PC-3 (cell line): ENCODE measurements around the gene MPL. TPM values are rescaled to one million over a fixed set of nuclear protein-coding genes. Genes with fewer than 3 reads are reported as not detected.
A peak's percentile ranks its signal among the peaks of the same experiment; 100 is the strongest.

ENCODE experiments used
- ATAC-seq: fragments of 200-7000 bp; cut with Tn5 transposase; 2 replicates; pipeline ENCODE4 v1.9.1; 2020; ENCODE audit warnings: mild to moderate bottlenecking, moderate library complexity
- Bru-seq: library from RNA; stranded (reverse); fragments of 400-500 nt; gene quantifications from one replicate; lab custom pipeline; 2021; lab: Mats Ljungman, UMichigan
- BruChase-seq, 2 experiments: library from RNA; stranded (reverse); fragments of 400-500 nt; gene quantifications; one replicate each; lab custom pipeline; 2021; lab: Mats Ljungman, UMichigan
- BruUV-seq: library from RNA; stranded (reverse); fragments of 400-500 nt; replicated peaks from 2 replicates; lab custom pipeline; 2021; lab: Mats Ljungman, UMichigan
- CTCF ChIA-PET: fragments of 300-600 bp; sonication (Branson Sonifier 250); formaldehyde crosslinking; loops from one replicate; lab custom pipeline; 2022; ENCODE audit warnings: antibody characterized with exemption; lab: Charles Lee
- POLR2A ChIA-PET: fragments of 300-600 bp; sonication (Branson Sonifier 250); formaldehyde crosslinking; loops from one replicate; lab custom pipeline; 2022; ENCODE audit warnings: antibody characterized with exemption; ENCODE audit not compliant: unreplicated experiment; lab: Charles Lee
- DNase-seq: peaks from one replicate; pipeline ENCODE4 v3.0.0-alpha.2; 2015
- H2AFZ ChIP-seq: fragments of 300-600 bp; sonication (generic); 2 replicates; pipeline ENCODE4 v1.6.0; 2016; ENCODE audit warnings: antibody characterized with exemption, low read length
- H3F3A ChIP-seq: fragments of 300-600 bp; sonication (generic); one replicate; pipeline ENCODE4 v1.6.0; 2017; ENCODE audit warnings: antibody characterized with exemption, low read length, control low read depth, mild to moderate bottlenecking; ENCODE audit not compliant: unreplicated experiment
- H3K27ac ChIP-seq: fragments of 300-600 bp; sonication (generic); 2 replicates; pipeline ENCODE4 v1.5.1; 2016; ENCODE audit warnings: mild to moderate bottlenecking, low read length
- H3K27me3 ChIP-seq: fragments of 300-600 bp; sonication (generic); 2 replicates; pipeline ENCODE4 v1.6.1; 2016; ENCODE audit warnings: low read length, mixed read lengths
- H3K36me3 ChIP-seq: fragments of 300-600 bp; sonication (generic); 2 replicates; pipeline ENCODE4 v1.6.1; 2016; ENCODE audit warnings: low read depth, mixed run types, low read length, mixed read lengths
- H3K4me1 ChIP-seq: fragments of 300-600 bp; sonication (generic); 2 replicates; pipeline ENCODE4 v1.5.1; 2016; ENCODE audit warnings: low read length; ENCODE audit not compliant: insufficient read depth
- H3K4me2 ChIP-seq: fragments of 300-600 bp; sonication (generic); 2 replicates; pipeline ENCODE4 v1.6.0; 2016; ENCODE audit warnings: low read length
- H3K4me3 ChIP-seq: fragments of 300-600 bp; sonication (generic); 2 replicates; pipeline ENCODE4 v1.5.1; 2016; ENCODE audit warnings: mild to moderate bottlenecking, low read length, mixed read lengths
- H3K79me2 ChIP-seq: fragments of 300-600 bp; sonication (generic); 2 replicates; pipeline ENCODE4 v1.6.1; 2017; ENCODE audit warnings: low read length, mixed read lengths
- H3K9ac ChIP-seq: fragments of 300-600 bp; sonication (generic); 2 replicates; pipeline ENCODE4 v1.6.0; 2016; ENCODE audit warnings: mild to moderate bottlenecking, low read length
- H3K9me2 ChIP-seq: fragments of 300-600 bp; sonication (generic); replicated peaks from 2 replicates; pipeline ENCODE4 v1.6.1; 2016; ENCODE audit warnings: mixed run types, low read length, mixed read lengths
- H3K9me3 ChIP-seq: fragments of 300-600 bp; sonication (generic); 2 replicates; pipeline ENCODE4 v1.6.1; 2016; ENCODE audit warnings: low read length, mixed read lengths
- H4K20me1 ChIP-seq: fragments of 300-600 bp; sonication (generic); 2 replicates; pipeline ENCODE4 v1.6.1; 2016; ENCODE audit warnings: low read length, mixed read lengths
- CTCF ChIP-seq: fragments of 300-600 bp; sonication (generic); conservative IDR thresholded peaks from 2 replicates; pipeline ENCODE4 v1.5.1; 2017; ENCODE audit warnings: antibody characterized with exemption, low read depth, mild to moderate bottlenecking, low read length
- EZH2 ChIP-seq: fragments of 300-600 bp; sonication (generic); IDR thresholded peaks from one replicate; pipeline ENCODE4 v1.6.1; 2017; ENCODE audit warnings: antibody characterized with exemption, mild to moderate bottlenecking, low read length; ENCODE audit not compliant: unreplicated experiment
- EZH2phosphoT487 ChIP-seq: fragments of 300-600 bp; sonication (generic); IDR thresholded peaks from 2 replicates; pipeline ENCODE4 v1.6.1; 2018; ENCODE audit warnings: mild to moderate bottlenecking, antibody characterized with exemption, low read length, borderline replicate concordance
- intact Hi-C: fragments of 100-400 bp; cut with micrococcal nuclease; formaldehyde crosslinking; loops from 2 replicates; pipeline ENCODE4 v1.9.0; 2023
- long read RNA-seq: library from polyadenylated mRNA; unstranded; transcript quantifications from one replicate; pipeline ENCODE4 v2.0.0, GENCODE V29; 2021; ENCODE audit not compliant: unreplicated experiment
- total RNA-seq: library from RNA; depleted of rRNA; stranded (reverse); fragments of >200 nt; gene quantifications from 2 replicates; pipeline ENCODE4 v1.2.3, GENCODE V29; 2014; rRNA removed

Gene MPL
- 0.35 TPM in 1 of 2 replicates, not detected in the other for total RNA-seq
- percentile 25 among the genes with signal in this experiment for Bru-seq, nascent RNA
- percentile 17 among the genes with signal in this experiment for BruChase-seq, experiment 1, labeled RNA remaining after a 6-hour chase
- BruChase-seq, experiment 2, labeled RNA remaining after a 2-hour chase = percentile 12 among the genes with signal in this experiment
- long read RNA-seq = 0 reads

DNA sequence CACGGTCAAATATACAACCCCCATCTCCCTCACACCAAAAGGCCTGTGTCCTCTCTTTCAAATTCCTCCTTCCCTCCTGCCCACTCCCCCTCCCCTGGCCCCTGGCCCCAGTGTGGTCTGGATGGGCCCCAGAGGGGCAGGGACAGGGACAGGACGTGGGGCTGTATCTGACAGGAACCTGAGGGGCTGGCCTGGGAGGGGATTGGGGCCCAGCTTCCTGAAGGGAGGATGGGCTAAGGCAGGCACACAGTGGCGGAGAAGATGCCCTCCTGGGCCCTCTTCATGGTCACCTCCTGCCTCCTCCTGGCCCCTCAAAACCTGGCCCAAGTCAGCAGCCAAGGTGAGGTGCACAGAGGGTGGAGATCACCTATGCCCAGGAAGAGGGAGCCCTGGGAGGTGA, at the start of gene MPL:
Gene MPL, plus strand, starts transcription at position 231 of the 400 bp plus-strand sequence. Its CDS starts 31 bp downstream, at position 262.
- no TSS peak for BruUV-seq
- Histone ChIP-seq H3K4me1 (no peaks in the 10 kb centered on the region), H4K20me1 (no peaks in the 10 kb centered on the region), H3K27ac (no peak within 1 kb of the TSS), H3K9me2 (no peaks in the 10 kb centered on the region), H3K9me3 (no peaks in the 10 kb centered on the region), H3K4me2 (no peak within 1 kb of the TSS), H3K36me3 (no peaks in the 10 kb centered on the region), H3F3A (no peaks in the 10 kb centered on the region), H3K9ac (no peak within 1 kb of the TSS), H2AFZ (no peak within 1 kb of the TSS), H3K4me3 (no peak within 1 kb of the TSS), H3K27me3 (no peaks in the 10 kb centered on the region), H3K79me2 (no peaks in the 10 kb centered on the region)
- CTCF ChIA-PET = no interaction called here
- TF ChIP-seq EZH2phosphoT487 (no peak), CTCF (no peak)
- POLR2A ChIA-PET = no interaction called here
- intact Hi-C loops = no loop called here
- DNase-seq (no peak), ATAC-seq (no peak)

DNA sequence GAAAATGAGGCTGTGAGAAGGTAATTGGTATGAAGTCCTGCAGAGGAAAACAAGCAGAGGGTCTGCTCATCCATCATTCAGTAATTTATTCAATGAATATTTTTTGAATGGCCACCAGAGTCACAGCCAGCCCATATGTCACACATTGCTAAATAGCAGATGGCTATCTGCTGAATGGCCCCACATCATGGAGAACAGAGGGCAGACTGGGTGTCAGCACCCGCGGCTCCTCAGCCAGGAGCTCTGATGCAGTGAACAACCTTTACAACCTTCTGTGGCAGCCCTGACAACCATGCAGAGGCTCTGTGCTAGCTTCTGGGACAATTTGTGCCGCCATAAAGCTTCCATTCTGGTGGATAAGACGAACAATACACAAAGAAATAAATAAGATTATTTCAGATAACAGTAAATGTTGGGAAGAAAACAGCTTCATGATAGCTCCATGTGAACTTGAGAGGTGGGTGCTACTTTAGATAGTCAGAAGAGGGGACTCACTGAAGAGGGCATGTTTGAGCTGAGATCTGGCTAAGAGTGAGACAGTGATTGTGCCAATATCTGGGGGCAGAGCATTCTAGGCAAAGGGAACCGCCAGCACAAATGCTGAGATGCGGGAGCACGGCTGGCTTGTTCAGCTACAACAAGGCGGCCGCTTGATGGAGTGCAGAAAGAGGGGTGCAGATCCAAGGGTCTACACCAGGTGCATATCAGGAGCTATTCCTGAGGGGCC, 49.4 kb upstream of the MPL start:
- BruUV-seq = no TSS peak
- Histone ChIP-seq H3K27me3 (no peaks in the 10 kb centered on the region), H2AFZ (no peak overlapping the region), H3F3A (no peaks in the 10 kb centered on the region), H3K4me3 (no peak overlapping the region), H3K9ac (no peak overlapping the region), H4K20me1 (no peaks in the 10 kb centered on the region), H3K9me3 (no peaks in the 10 kb centered on the region), H3K79me2 (peaks cover 12% of the 10 kb centered on the region; the same call in 1 of the 2 replicates), H3K36me3 (no peaks in the 10 kb centered on the region), H3K9me2 (no peaks in the 10 kb centered on the region), H3K4me1 (peaks cover 16% of the 10 kb centered on the region), H3K27ac (no peak overlapping the region), H3K4me2 (no peak overlapping the region)
- intact Hi-C loops = loop anchor here (5.0 kb wide), 1 partner anchor 59 kb away; no protein-coding TSS in a partner anchor
- CTCF ChIA-PET = no interaction called here
- ATAC-seq (no peak), DNase-seq (no peak)
- POLR2A ChIA-PET = no interaction called here
- TF ChIP-seq CTCF = no peak
- TF ChIP-seq EZH2 = no peak
- TF ChIP-seq EZH2phosphoT487 = no peak
